HUES64 (cell line): Measurements from ENCODE around the gene GCK. TPM values are rescaled to one million over a fixed set of nuclear protein-coding genes. Genes with fewer than 3 reads are reported as not detected.

Experiments used
- H3K27ac ChIP-seq: 2 replicates; pipeline ENCODE4 v1.7.0; 2013; ENCODE audit warnings: low read depth, low read length, inconsistent platforms
- H3K27me3 ChIP-seq: 2 replicates; pipeline ENCODE4 v1.6.1; 2013; ENCODE audit warnings: mild to moderate bottlenecking, low read length; ENCODE audit not compliant: insufficient read depth
- H3K36me3 ChIP-seq: 2 replicates; pipeline ENCODE4 v1.6.1; 2013; ENCODE audit warnings: mild to moderate bottlenecking, low read length; ENCODE audit not compliant: insufficient read depth
- H3K4me1 ChIP-seq: 2 replicates; pipeline ENCODE4 v1.6.1; 2013; ENCODE audit warnings: mild to moderate bottlenecking, low read length, moderate library complexity; ENCODE audit not compliant: insufficient read depth
- H3K4me3 ChIP-seq: 2 replicates; pipeline ENCODE4 v1.5.1; 2013; ENCODE audit warnings: mild to moderate bottlenecking, low read length, moderate library complexity
- H3K9ac ChIP-seq: 2 replicates; pipeline ENCODE4 v1.6.1; 2013; ENCODE audit warnings: mild to moderate bottlenecking, low read depth, low read length
- H3K9me3 ChIP-seq: 2 replicates; pipeline ENCODE4 v1.6.1; 2013; ENCODE audit warnings: low read depth, low read length; ENCODE audit not compliant: insufficient read depth
- WGBS: fragments of 150-250, 120-280 bp; methylation state at CpG from one replicate; pipeline ENCODE4 v1.1.7; 2013; ENCODE audit warnings: missing lambda C conversion rate; 5-methylcytosine and 5-hydroxymethylcytosine counted together
- polyA plus RNA-seq, 2 experiments: library from polyadenylated mRNA; stranded (reverse); fragments of 50-300 nt; gene quantifications; one replicate each; pipeline ENCODE4 v1.2.3, GENCODE V29; 2013

Gene GCK
- polyA plus RNA-seq (2013, experiment 1 of 2) = 1.3 TPM
- 2.5 TPM for polyA plus RNA-seq (2013, experiment 2 of 2)

DNA sequence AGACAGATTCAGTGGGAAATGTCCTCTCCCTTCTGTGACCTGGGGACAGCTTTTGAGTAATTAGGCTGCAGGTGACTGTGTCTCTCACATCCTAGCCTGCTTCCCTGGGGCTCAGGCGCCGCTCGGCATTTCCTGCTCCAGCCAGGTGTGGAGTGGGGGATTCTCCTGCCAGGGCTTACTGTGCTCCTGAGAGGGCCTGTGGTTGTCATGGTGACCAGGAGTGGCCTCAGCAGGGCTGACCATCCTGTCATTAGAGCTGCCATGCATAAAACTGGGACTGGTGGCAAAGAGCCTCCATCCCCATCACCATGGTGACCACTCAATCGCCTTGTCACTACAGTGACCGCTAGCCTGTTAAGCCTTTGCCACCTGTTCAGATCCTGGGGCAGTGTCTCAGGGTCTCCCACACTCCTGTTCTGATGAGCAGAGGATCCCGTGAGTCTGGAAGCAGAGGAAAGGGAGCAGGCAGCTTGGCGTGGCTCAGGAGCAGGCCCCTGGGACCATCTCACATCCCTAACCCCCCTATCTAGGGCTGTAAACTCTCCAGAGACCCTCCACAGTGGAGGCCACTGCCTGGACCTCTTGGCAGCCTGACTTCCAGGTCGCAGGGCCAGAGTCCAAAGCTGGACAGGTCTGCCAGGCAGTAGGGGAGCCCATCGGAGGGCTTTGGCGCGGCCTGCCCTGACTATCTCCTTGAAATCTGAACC, at the start of gene GCK:
TSS of gene GCK (minus strand) at position 154 of the 707 bp plus-strand sequence. CDS start 486 bp downstream, outside the sequence.
- 97% methylated on average over 11 of the region's 11 CpGs for WGBS

DNA sequence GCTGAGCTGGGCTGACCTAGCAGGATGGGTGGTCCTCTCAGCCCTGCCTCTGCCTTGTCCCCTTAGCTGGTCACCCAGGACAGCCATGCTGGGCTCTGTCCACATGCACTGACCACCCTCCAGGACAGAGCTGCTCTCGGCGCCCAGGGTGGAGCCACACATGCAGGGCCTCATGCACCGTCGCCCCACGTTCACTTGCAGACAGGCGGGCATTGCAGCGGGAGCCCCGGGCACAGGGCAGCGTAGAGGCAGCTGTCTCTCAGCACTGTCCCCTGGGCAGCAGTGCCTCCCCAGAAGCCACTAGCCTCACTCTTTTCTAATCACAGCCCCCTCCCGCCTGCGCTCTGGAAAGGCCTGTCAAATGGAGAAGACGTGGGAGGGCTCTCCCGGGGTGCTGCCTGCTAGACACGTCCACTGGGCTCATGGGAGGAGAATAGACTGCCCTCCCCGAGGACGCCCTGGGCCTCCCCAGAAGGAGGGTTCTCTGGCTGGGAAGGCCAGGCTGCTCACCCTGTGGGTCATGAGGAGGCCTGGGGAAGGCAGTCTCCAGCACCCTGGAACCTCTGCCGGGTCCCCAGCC, 49.0 kb upstream of the GCK start:
- no peaks in the 10 kb centered on the region for H3K27me3 ChIP-seq
- H3K9ac ChIP-seq = no peak overlapping the region
- WGBS = 91% methylated on average over 17 of the region's 17 CpGs
- no peaks in the 10 kb centered on the region for H3K4me1 ChIP-seq
- H3K27ac ChIP-seq = no peak overlapping the region
- no peaks in the 10 kb centered on the region for H3K9me3 ChIP-seq
- H3K36me3 ChIP-seq = no peaks in the 10 kb centered on the region
- no peak overlapping the region for H3K4me3 ChIP-seq

More for the DNA sequence above, at the start of gene GCK:
- Histone ChIP-seq H3K27me3 (no peaks in the 10 kb centered on the region), H3K4me1 (peaks cover 7% of the 10 kb centered on the region; the same call in 1 of the 2 replicates), H3K27ac (no peak within 1 kb of the TSS), H3K36me3 (no peaks in the 10 kb centered on the region), H3K4me3 (no peak within 1 kb of the TSS), H3K9me3 (no peaks in the 10 kb centered on the region), H3K9ac (no peak within 1 kb of the TSS)

DNA sequence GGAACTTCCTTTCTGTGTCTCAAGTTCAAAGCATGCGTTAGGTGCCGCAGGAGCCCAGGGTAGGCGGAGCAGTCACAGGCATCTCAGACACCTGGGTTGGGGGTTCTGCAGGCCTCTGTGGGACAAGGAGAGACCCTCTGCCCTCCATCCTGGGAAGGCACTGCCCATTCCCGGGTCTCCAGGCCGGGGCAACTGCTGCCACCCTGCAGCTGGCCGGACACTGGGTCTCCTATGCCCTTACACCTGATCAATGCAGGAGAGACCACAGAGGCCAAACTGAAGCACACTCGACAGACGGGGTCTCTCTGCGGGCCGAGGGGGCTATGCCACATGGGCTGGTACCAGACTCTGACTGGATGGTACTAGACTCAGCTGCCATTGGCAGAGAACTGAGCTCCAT, 48.5 kb upstream of the GCK start:
- Histone ChIP-seq H3K27me3 (no peaks in the 10 kb centered on the region), H3K9ac (no peak overlapping the region)
- WGBS = 93% methylated on average over 10 of the region's 10 CpGs

DNA sequence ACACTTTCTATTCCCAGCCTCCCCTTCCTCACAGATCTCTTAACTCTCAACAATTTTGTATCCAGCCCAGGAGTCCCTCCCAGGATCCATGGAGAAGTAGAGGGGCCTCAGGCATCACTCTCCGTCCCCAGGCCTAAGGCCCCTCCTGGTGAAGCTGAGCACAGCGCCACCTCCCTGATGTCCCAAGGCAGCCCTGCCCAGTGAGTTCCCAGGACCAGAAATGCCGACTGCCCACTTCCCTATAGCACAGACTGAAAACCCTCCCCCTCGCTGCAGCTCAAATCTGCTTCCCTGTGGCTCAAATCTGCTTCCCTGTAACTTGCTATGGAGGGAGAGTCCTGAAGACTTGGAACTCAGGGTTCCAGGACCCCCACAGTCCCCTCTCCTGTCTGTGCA, 47.1 kb upstream of the GCK start:
- Histone ChIP-seq H3K4me1 (no peaks in the 10 kb centered on the region), H3K36me3 (no peaks in the 10 kb centered on the region), H3K27ac (no peak overlapping the region), H3K9ac (no peak overlapping the region), H3K27me3 (no peaks in the 10 kb centered on the region), H3K4me3 (no peak overlapping the region), H3K9me3 (no peaks in the 10 kb centered on the region)
- WGBS = 63% methylated on average over 4 of the region's 4 CpGs

More for the DNA sequence above, 48.5 kb upstream of the GCK start:
- Histone ChIP-seq H3K4me1 (no peaks in the 10 kb centered on the region), H3K36me3 (no peaks in the 10 kb centered on the region), H3K27ac (no peak overlapping the region), H3K9me3 (no peaks in the 10 kb centered on the region), H3K4me3 (no peak overlapping the region)

DNA sequence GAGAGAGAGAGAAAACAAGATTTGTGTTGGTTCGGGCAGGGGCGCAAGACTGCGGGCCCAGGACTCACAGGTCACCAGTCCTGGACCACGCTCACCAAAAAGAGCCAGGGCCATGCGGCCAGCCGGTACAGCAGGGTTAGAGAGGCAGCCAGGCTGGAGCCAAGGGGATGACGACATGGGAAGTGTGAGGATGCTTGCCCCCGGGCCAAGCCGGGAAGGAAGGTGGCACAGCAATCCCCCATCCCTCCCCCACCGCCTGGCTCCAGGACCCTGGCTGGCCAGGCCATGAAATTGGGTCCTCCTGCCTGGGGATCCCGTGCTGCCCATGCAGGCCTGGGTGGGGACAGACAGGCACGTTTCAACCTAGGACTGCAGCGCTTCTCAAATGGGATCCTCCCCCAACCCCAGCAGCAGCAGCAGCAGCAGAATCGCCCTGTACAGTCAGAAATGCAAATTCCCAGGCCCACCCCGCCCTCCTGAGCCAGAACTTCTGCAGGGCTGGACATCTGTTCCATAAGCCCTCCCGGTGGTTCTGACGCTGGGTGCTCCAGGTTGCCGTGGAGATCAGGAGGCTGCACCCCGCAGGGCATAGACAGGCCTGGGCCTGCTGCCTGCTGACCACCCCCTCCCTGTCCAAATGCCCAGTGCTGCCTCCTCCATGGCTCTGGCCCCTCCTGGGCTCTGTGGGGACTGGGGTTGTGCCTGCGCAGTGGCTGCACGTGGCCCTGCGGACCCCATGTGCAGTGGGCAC, 46.5 kb upstream of the GCK start:
- 90% methylated on average over 22 of the region's 22 CpGs for WGBS
- Histone ChIP-seq H3K36me3 (no peaks in the 10 kb centered on the region), H3K9ac (no peak overlapping the region), H3K4me1 (no peaks in the 10 kb centered on the region), H3K4me3 (no peak overlapping the region), H3K27me3 (no peaks in the 10 kb centered on the region), H3K27ac (no peak overlapping the region), H3K9me3 (no peaks in the 10 kb centered on the region)

DNA sequence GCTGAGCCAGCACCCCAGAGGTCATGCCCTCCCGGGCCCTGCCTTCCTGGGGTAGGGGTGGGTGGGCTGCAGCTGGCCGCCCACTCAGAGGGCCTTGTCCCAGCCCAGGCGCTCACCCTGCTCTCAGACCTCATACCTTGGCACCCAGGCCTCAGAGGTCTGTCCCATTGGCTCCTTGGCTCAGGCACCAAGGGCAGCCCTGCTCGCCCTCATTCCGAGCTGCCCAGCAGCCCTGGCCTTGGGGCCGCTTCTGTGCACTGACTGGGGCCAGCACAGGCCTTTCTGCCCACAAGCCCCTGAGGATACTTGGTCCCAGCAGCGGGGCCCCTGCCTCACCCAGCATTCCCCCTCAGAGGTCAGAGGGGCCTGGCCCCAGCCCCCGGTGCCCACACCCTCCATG, 45.8 kb upstream of the GCK start:
- H3K27ac ChIP-seq = no peak overlapping the region
- H3K9me3 ChIP-seq = no peaks in the 10 kb centered on the region
- H3K4me3 ChIP-seq = no peak overlapping the region
- no peaks in the 10 kb centered on the region for H3K4me1 ChIP-seq
- H3K36me3 ChIP-seq = no peaks in the 10 kb centered on the region
- WGBS = 90% methylated on average over 7 of the region's 8 CpGs
- H3K9ac ChIP-seq = no peak overlapping the region
- H3K27me3 ChIP-seq = no peaks in the 10 kb centered on the region

DNA sequence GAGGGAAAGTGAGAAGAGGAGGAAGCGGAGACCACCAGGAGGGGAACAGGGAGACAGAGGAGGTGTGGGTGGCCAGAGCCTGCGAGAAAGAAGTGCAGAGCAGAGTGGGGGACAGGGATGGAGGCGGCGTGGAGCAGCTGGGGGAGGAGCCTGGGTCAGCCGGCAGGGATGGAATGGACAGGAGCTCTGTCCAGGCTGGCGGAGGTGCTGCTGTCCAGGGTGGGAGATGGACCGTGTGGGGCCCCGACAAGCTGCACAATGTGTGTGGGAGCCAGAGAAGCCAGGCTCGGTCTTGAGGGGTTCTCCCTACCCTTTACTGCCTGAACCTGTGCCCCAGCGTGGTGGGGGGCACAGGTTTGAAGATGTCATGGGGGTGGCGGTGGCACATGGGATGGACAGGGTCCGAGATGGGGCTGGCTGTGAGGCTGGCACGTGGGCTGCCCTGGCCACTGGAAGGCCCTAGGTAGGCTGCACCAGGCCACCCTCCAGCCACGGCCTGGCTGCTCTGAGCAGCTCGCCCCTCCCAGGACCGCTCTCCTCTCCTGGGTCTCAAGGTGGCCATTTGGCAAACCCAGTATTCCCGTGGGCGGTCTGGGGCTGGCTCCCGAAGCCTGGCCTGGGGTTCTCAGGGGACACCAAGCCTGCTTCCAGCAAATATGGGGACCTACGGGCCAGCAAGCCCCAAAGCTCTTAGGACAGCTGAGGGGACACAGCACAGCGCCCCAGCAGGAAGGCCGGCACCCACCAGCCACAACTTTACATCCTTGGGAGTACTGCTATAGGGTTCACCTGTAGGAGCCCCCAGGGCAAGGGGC, 43.9 kb upstream of the GCK start:
- Histone ChIP-seq H3K9me3 (no peaks in the 10 kb centered on the region), H3K4me1 (no peaks in the 10 kb centered on the region), H3K36me3 (no peaks in the 10 kb centered on the region), H3K27ac (no peak overlapping the region), H3K27me3 (no peaks in the 10 kb centered on the region), H3K4me3 (no peak overlapping the region), H3K9ac (no peak overlapping the region)
- 90% methylated on average over 22 of the region's 22 CpGs for WGBS

DNA sequence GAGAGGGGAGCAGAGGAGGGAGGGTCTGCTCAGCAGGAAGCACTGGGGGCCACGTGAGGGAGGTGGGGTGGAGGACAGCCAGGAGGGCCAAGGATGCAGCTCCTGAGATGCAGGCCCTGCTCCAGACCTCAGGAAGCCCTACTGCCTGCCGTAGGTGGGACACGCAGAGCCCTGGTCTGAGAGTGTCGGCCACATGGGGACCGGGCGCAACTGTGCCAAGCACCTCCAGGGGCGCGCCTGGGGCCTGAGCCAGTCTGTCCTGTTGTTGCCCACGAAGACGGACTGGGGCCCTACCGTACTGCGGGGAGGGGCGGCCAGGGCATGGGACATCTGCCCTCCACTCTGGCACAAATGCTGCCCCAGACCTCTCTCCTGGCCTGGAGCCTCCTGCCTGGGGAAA, 43.2 kb upstream of the GCK start:
- H3K9me3 ChIP-seq = no peaks in the 10 kb centered on the region
- no peaks in the 10 kb centered on the region for H3K27me3 ChIP-seq
- 93% methylated on average over 13 of the region's 13 CpGs for WGBS
- no peak overlapping the region for H3K9ac ChIP-seq
- no peak overlapping the region for H3K4me3 ChIP-seq
- H3K36me3 ChIP-seq = no peaks in the 10 kb centered on the region
- H3K27ac ChIP-seq = no peak overlapping the region
- H3K4me1 ChIP-seq = no peaks in the 10 kb centered on the region

DNA sequence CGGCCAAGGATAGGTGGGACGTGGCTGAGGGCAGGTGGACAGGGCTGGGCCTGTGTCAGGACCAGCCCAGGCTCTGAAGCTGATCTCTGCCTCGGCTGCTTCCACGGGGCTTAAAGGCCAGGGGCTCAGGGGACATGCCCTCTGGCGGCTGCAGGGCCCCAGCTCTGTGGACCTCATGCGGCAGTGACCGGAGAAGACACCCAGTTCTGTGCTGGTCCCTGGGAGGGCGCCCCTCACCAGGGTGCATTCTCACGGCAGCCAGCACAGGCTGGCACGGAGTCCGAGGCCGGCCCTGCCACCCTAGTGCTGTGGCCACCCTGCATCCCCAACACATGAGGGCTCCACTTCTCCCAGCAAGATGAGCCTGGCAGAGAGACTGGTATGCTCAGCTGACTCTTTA, 41.8 kb upstream of the GCK start:
- Histone ChIP-seq H3K9ac (no peak overlapping the region), H3K9me3 (no peaks in the 10 kb centered on the region), H3K4me1 (no peaks in the 10 kb centered on the region), H3K4me3 (no peak overlapping the region), H3K27ac (no peak overlapping the region), H3K27me3 (no peaks in the 10 kb centered on the region), H3K36me3 (no peaks in the 10 kb centered on the region)
- whole genome bisulfite sequencing = 93% methylated on average over 12 of the region's 12 CpGs

DNA sequence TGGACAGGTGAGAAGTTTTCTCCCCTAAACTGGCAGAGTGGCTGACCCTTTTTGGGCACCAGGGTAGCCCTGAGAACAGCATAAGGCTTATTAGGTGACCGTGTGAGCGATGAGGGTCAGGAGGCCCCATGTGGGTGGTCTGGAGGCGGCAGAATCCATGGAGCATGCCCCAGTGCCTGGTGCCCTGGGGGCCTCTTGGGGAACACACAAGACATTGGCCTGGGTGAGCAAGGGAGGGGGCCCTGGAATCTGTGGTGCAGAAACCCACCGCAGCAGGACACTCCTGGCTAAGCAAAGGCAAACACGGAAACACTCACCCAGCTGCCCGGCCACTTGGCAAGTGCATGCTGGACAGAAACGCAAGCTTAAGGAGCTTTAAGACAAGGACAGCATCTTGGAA, 41.0 kb upstream of the GCK start:
- Histone ChIP-seq H3K4me1 (no peaks in the 10 kb centered on the region), H3K36me3 (no peaks in the 10 kb centered on the region), H3K9ac (no peak overlapping the region), H3K4me3 (no peak overlapping the region), H3K27me3 (no peaks in the 10 kb centered on the region), H3K27ac (no peak overlapping the region), H3K9me3 (no peaks in the 10 kb centered on the region)
- 89% methylated on average over 7 of the region's 7 CpGs for WGBS
